Superior temporal gyrus (tissue), 1 donor: ENCODE results near the gene CCDC142.

Experiments used
- DNase-seq: peaks from one replicate; pipeline ENCODE4 v3.0.0-alpha.2; 2016; ENCODE audit errors: extremely low spot score

The CCDC142 gene

GRCh38 chr2:74482801-74483674 is at the start of gene CCDC142, which contains the start of gene TTC31:
TSS of gene CCDC142 (minus strand) at chr2:74482998. CDS start at chr2:74482837, 161 bp downstream.
TSS of gene TTC31 (plus strand) at chr2:74483081. CDS start at chr2:74483096, 15 bp downstream.
- peak; percentile 99 for DNase-seq

- no peak for DNase-seq
Measured at GRCh38 chr2:74532222-74532621, 49.4 kb upstream of the CCDC142 start.

- DNase-seq, result no peak
Measured at GRCh38 chr2:74531666-74532065, 48.9 kb upstream of the CCDC142 start.

GRCh38 chr2:74530239-74531187 is 47.7 kb upstream of the CCDC142 start:
- no peak for DNase-seq

- DNase-seq, result peak; percentile 99
Measured at GRCh38 chr2:74529357-74530238, 46.8 kb upstream of the CCDC142 start, which contains the start of the genes AUP1 and HTRA2. TSS of gene AUP1 (minus strand) at chr2:74529706. CDS start at chr2:74529629, 77 bp downstream. TSS of gene HTRA2 (plus strand) at chr2:74529933. CDS start at chr2:74530007, 74 bp downstream.

- no peak for DNase-seq
Measured at GRCh38 chr2:74528600-74529356, 46.0 kb upstream of the CCDC142 start.

- no peak for DNase-seq
Measured at GRCh38 chr2:74527741-74528140, 44.9 kb upstream of the CCDC142 start.

- no peak for DNase-seq
Measured at GRCh38 chr2:74526649-74527230, 43.9 kb upstream of the CCDC142 start.

GRCh38 chr2:74525717-74526648 is 43.2 kb upstream of the CCDC142 start, which contains the start of gene DQX1:
TSS of gene DQX1 (minus strand) at chr2:74526231. CDS start at chr2:74525729, 502 bp downstream.
- DNase-seq, result no peak

GRCh38 chr2:74524955-74525716 is 42.3 kb upstream of the CCDC142 start:
- no peak for DNase-seq

GRCh38 chr2:74524005-74524404 is 41.2 kb upstream of the CCDC142 start:
- DNase-seq, result no peak

GRCh38 chr2:74522516-74522915 is 39.7 kb upstream of the CCDC142 start:
- no peak for DNase-seq

- no peak for DNase-seq
Measured at GRCh38 chr2:74516650-74517049, 33.9 kb upstream of the CCDC142 start.

GRCh38 chr2:74515981-74516633 is 33.3 kb upstream of the CCDC142 start:
- DNase-seq, result no peak

- no peak for DNase-seq
Measured at GRCh38 chr2:74515271-74515980, 32.6 kb upstream of the CCDC142 start.

GRCh38 chr2:74514368-74515270 is 31.8 kb upstream of the CCDC142 start, which contains the start of gene TLX2:
TSS of gene TLX2 (plus strand) at chr2:74514450. CDS start at chr2:74514807, 357 bp downstream.
- DNase-seq, result no peak
